GM23338 (cell line): ENCODE measurements around the gene ZBTB22. TPM values are rescaled to one million over a fixed set of nuclear protein-coding genes. Genes with fewer than 3 reads are reported as not detected.

Experiments
- ATAC-seq: fragments of 200-7000 bp; cut with Tn5 transposase; 3 replicates; pipeline ENCODE4 v1.9.1; 2020
- DNase-seq: peaks from one replicate; pipeline ENCODE4 v3.0.0-alpha.2; 2015; ENCODE audit warnings: low spot score
- H2AFZ ChIP-seq: fragments of 200-600 bp; sonication (generic); 2 replicates; pipeline ENCODE4 v1.8.0; 2016; ENCODE audit warnings: antibody characterized with exemption, mild to moderate bottlenecking, moderate library complexity
- H3F3A ChIP-seq: fragments of 200-600 bp; sonication (generic); replicated peaks from 2 replicates; pipeline ENCODE4 v1.8.0; 2017; ENCODE audit warnings: antibody characterized with exemption, mixed run types, low read depth
- H3K27ac ChIP-seq: fragments of 200-600 bp; sonication (generic); 2 replicates; pipeline ENCODE4 v1.6.1; 2016; ENCODE audit warnings: low read depth
- H3K27me3 ChIP-seq: fragments of 200-600 bp; sonication (generic); 2 replicates; pipeline ENCODE4 v1.8.0; 2016; ENCODE audit warnings: mild to moderate bottlenecking, mixed run types, moderate library complexity; ENCODE audit not compliant: insufficient read depth
- H3K36me3 ChIP-seq: fragments of 200-600 bp; sonication (generic); 2 replicates; pipeline ENCODE4 v1.8.0; 2016; ENCODE audit warnings: mild to moderate bottlenecking; ENCODE audit not compliant: insufficient read depth
- H3K4me1 ChIP-seq: fragments of 200-600 bp; sonication (generic); 2 replicates; pipeline ENCODE4 v1.8.0; 2016; ENCODE audit warnings: mild to moderate bottlenecking, moderate library complexity; ENCODE audit not compliant: insufficient read depth
- H3K4me2 ChIP-seq: fragments of 200-600 bp; sonication (generic); 2 replicates; pipeline ENCODE4 v1.7.1; 2017; ENCODE audit warnings: mixed run types
- H3K4me3 ChIP-seq: fragments of 200-600 bp; sonication (generic); 2 replicates; pipeline ENCODE4 v1.6.1; 2016; ENCODE audit warnings: mixed run types
- H3K79me2 ChIP-seq: fragments of 200-600 bp; sonication (generic); replicated peaks from 2 replicates; pipeline ENCODE4 v1.8.0; 2017; ENCODE audit warnings: mild to moderate bottlenecking; ENCODE audit not compliant: insufficient read depth
- H3K9me2 ChIP-seq: fragments of 200-600 bp; sonication (generic); 2 replicates; pipeline ENCODE4 v1.8.0; 2017; ENCODE audit not compliant: insufficient read depth
- H4K20me1 ChIP-seq: fragments of 200-600 bp; sonication (generic); replicated peaks from 2 replicates; pipeline ENCODE4 v1.8.0; 2017; ENCODE audit warnings: mild to moderate bottlenecking; ENCODE audit not compliant: insufficient read depth
- H3K27ac Mint-ChIP-seq: 2 replicates; pipeline ENCODE4 v1.8.0; 2020; ENCODE audit warnings: inconsistent platforms, mild to moderate bottlenecking, moderate library complexity, mixed read lengths
- H3K27me3 Mint-ChIP-seq: 3 replicates; pipeline ENCODE4 v1.8.0; 2022; ENCODE audit warnings: low read depth, mild to moderate bottlenecking, moderate library complexity, mixed read lengths, inconsistent platforms; ENCODE audit not compliant: insufficient read depth, poor library complexity
- H3K36me3 Mint-ChIP-seq: 3 replicates; pipeline ENCODE4 v1.8.0; 2021; ENCODE audit warnings: low read depth, mild to moderate bottlenecking, inconsistent platforms, moderate library complexity, mixed read lengths
- H3K4me1 Mint-ChIP-seq: 3 replicates; pipeline ENCODE4 v1.8.0; 2020; ENCODE audit warnings: mild to moderate bottlenecking, inconsistent platforms, mixed read lengths
- H3K4me3 Mint-ChIP-seq: 3 replicates; pipeline ENCODE4 v1.8.0; 2021; ENCODE audit warnings: moderate library complexity, mild to moderate bottlenecking, inconsistent platforms, mixed read lengths
- H3K9me3 Mint-ChIP-seq: 3 replicates; pipeline ENCODE4 v1.8.0; 2020; ENCODE audit warnings: moderate library complexity, mild to moderate bottlenecking, inconsistent platforms, mixed read lengths
- CREB1 ChIP-seq: fragments of 250-450 bp; sonication (Bioruptor Pico); IDR thresholded peaks from 2 replicates; pipeline ENCODE4 v1.5.0; 2020; ENCODE audit warnings: low read depth, mild to moderate bottlenecking, moderate library complexity
- CTCF ChIP-seq, 2 experiments: fragments of 200-600 bp in 1 of 2; sonication (generic) in 1 of 2; conservative IDR thresholded peaks; 2 replicates each; pipeline versions ENCODE4 v1.5.1 to v1.6.1; 2016 to 2017; ENCODE audit warnings: antibody characterized with exemption in 2 of 2, low read depth in 2 of 2, mild to moderate bottlenecking in 2 of 2, moderate library complexity in 1 of 2
- EZH2 ChIP-seq: fragments of 200-600 bp; sonication (generic); IDR thresholded peaks from one replicate; pipeline ENCODE4 v1.8.0; 2017; ENCODE audit warnings: antibody characterized with exemption, mild to moderate bottlenecking, low read depth; ENCODE audit not compliant: unreplicated experiment
- EZH2phosphoT487 ChIP-seq: fragments of 200-600 bp; sonication (generic); IDR thresholded peaks from one replicate; pipeline ENCODE4 v1.8.1; 2018; ENCODE audit warnings: antibody characterized with exemption; ENCODE audit not compliant: unreplicated experiment
- NANOG ChIP-seq: IDR thresholded peaks from 2 replicates; pipeline ENCODE4 v1.6.1; 2016; ENCODE audit warnings: antibody characterized with exemption, borderline replicate concordance
- POLR2AphosphoS5 ChIP-seq: IDR thresholded peaks from 2 replicates; pipeline ENCODE4 v1.6.1; 2016; ENCODE audit warnings: antibody characterized with exemption, low read depth
- REST ChIP-seq: IDR thresholded peaks from one replicate; pipeline ENCODE4 v1.6.1; 2018; ENCODE audit warnings: antibody characterized with exemption; ENCODE audit not compliant: unreplicated experiment
- STAT1 ChIP-seq: IDR thresholded peaks from one replicate; pipeline ENCODE4 v1.6.1; 2016; ENCODE audit warnings: antibody characterized with exemption; ENCODE audit not compliant: unreplicated experiment
- ZNF114 ChIP-seq: fragments of 250-450 bp; sonication (Bioruptor Pico); IDR thresholded peaks from 2 replicates; pipeline ENCODE4 v1.5.0; 2020; ENCODE audit warnings: mild to moderate bottlenecking, moderate library complexity
- polyA plus RNA-seq: library from polyadenylated mRNA; unstranded; fragments of >200 nt; fragmentation: Nextera tagmentation; extraction: Ambion mirVana; gene quantifications from 2 replicates; pipeline ENCODE4 v1.2.1, GENCODE V29; 2016
- total RNA-seq: library from RNA; depleted of rRNA; stranded (reverse); fragments of >200 nt; shearing (Covaris generic); gene quantifications from 2 replicates; pipeline ENCODE4 v1.2.3, GENCODE V29; 2014

ZBTB22 gene
- total and polyA plus RNA-seq, 2 experiments from 2014 or later: 3.9 to 7.7 TPM

GRCh38 chr6:33273129-33273923, 44.2 kb downstream of the ZBTB22 start (continued):
- no peak for TF ChIP-seq STAT1
- TF ChIP-seq EZH2phosphoT487: no peak
- TF ChIP-seq POLR2AphosphoS5: no peak
- TF ChIP-seq CTCF (conservative IDR thresholded peaks at IDR 0.05; ENCODE audit: low read depth in 2 of 2): no peak
- no peak for TF ChIP-seq EZH2
- no peak for TF ChIP-seq NANOG
- TF ChIP-seq ZNF114 (CRISPR knock-in tag): no peak

- ATAC-seq: peak; percentile 7
- Mint-ChIP-seq H3K4me1 (peaks cover 36% of the 10 kb centered on the region), H3K36me3 (peaks cover 68% of the 10 kb centered on the region), H3K27ac (peak overlapping the region; percentile 100), H3K9me3 (peaks cover 6% of the 10 kb centered on the region; the same call in 1 of the 3 replicates), H3K27me3 (peaks cover 29% of the 10 kb centered on the region), H3K4me3 (peak overlapping the region; percentile 97)
- H3K4me2 ChIP-seq: peak overlapping the region; percentile 100
- H2AFZ ChIP-seq: no peak overlapping the region
- no peaks in the 10 kb centered on the region for H3K27me3 ChIP-seq
- H3K36me3 ChIP-seq: peaks cover 54% of the 10 kb centered on the region
- H3K79me2 ChIP-seq: peaks cover 53% of the 10 kb centered on the region
- peaks cover 36% of the 10 kb centered on the region for H4K20me1 ChIP-seq
- H3F3A ChIP-seq: peaks cover 55% of the 10 kb centered on the region
- H3K4me1 ChIP-seq: peaks cover 41% of the 10 kb centered on the region
- H3K27ac ChIP-seq: peak overlapping the region; percentile 96
- H3K4me3 ChIP-seq: peak overlapping the region; percentile 99
- TF ChIP-seq POLR2AphosphoS5 (no peak; the same call in 1 of the 2 replicates), STAT1 (no peak), REST (no peak), CREB1 (CRISPR knock-in tag) (no peak)
- no peaks in the 10 kb centered on the region for H3K9me2 ChIP-seq
- no peak for DNase-seq
These were observed 45.0 kb downstream of the ZBTB22 start for GRCh38 chr6:33272275-33273128.
